GM19193 (cell line): ENCODE data around the gene N4BP2.

Experiments used
- POLR2A ChIP-seq: IDR thresholded peaks from 4 replicates; pipeline ENCODE4 v1.6.1; 2011; ENCODE audit not compliant: insufficient read depth, insufficient read length; ENCODE audit errors: extremely low read depth

N4BP2 gene

DNA sequence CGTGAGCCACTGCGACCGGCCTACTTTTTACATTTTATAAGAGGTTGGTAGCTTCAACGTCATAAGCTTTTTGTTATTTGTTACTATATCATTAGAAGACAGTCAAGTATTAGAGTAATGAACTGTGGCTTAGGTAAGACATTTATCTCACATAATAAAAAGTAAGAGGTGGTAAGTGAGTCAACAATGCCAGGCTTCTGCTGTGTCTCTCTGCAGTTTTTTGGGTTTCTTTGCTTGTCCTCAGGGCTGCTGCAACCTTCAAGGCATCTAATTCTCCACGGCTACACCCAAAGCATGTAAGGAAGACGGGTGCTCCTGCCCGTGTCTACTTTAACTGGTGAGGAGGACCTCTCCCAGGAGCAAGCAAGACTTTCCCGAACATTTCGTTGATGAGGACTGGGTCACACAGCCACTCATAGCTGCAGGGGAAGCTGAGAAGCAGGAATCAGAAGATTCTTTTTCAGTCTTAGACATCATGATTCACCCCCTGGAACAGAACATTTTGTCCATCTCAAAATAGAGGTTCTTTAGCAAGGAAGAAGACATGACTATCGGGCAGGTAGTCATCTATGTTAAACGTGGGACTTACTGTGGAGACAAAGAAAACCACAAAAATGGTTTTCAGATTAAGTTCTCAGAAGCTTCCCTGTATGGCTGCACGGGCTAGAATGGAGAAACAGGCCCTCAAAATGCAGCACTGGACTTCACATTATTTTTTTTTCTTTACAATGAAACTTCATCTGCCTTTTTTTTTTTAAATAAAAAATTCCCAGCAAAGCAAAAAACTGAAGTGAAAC lies 127.2 kb downstream of the N4BP2 start:
- TF ChIP-seq POLR2A, result no peak

DNA sequence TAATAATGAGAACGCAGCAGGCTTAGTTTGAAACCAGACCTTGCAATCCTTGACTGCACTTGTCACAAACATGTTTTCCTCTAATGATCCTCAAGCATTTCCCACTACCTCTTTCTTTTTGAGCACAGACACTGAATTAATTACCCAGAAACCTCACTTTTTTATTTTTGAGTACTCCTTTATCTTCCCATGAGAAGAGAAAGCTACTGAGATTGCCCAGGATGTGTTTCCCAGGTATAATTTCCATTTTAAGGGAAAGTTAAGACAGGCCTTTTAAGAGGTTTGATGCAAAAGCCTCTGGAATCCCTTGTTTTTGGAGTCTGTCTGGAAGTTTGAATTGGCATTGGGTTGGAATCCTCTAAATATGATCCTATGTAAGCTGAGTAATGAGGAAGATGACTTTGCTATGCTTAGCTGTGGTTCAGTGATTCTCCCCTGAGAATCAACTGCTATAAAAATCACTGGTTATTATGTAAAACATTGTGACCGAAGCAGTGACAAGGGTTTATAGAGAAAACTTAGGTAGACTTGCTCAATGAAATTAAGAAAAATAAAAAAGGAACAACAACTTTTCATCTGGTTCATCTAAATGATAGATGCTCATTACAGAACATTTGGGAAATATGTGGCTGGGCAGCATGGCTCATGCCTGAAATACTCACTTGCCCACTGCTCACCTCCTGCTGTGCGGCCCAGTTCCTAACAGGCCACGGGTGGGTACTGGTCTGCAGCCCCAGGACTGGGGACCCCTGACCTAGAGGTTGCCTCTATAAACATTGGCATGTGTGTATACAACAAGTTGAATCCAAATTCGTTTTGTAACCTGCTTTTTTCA lies 129.4 kb downstream of the N4BP2 start:
- TF ChIP-seq POLR2A, result no peak

DNA sequence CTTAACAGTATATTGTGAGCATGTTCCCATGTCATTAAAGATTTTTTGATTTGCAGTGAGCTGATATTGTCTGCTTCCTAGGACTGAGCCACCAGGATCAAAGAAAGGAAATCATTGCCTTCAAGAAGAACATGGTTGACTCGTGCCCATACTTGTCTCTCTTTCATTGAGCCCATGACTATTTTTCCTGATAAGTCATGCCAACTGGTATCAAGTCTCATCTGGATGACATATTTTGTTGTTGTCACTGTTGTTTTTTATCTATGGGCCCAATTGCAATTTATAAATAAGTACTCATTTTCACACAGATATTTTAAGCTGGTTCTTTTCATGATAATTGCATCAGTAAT lies 130.0 kb downstream of the N4BP2 start:
- no peak for TF ChIP-seq POLR2A

DNA sequence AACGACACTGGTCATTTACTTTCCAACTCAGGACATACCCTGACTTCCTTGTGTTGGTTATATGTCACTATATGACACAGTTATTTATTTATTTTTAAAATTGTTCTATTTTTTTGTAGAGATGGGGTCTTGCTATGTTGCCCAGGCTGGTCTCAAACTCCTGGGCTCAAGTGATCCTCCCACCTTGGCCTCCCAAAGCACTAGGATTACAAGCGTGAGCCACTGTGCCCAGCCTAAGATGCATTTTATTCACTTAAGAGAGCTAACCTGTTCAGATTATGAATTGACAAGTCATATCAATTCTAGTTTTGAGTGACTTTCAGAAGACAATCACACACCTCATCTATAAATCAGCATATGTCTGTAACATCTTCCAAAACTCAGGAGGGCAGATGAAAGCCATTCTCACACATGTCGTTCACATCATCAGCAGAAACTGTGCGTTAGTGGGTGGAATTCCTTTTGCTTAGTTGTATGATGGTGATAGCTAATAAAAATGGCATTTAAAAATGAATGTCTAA lies 130.8 kb downstream of the N4BP2 start:
- no peak for TF ChIP-seq POLR2A

DNA sequence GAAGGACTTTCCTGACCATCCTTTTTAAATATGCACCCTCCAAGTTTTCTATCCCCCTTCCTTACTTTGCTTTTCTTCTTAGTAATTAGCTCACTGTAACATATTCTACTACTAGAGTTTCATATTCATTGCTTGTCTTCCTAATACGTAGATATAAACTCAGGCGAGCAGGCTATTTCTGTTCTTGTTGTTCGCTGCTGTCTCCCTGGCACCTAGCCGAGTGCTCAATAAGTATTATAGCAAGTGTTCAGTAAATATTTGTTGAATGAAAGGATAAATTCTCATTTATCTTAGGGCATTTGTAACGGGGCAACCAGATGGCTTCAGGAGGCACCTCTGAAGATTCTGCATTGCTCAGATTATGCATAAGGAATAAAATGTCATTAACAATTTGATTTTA lies 133.4 kb downstream of the N4BP2 start:
- no peak for TF ChIP-seq POLR2A

DNA sequence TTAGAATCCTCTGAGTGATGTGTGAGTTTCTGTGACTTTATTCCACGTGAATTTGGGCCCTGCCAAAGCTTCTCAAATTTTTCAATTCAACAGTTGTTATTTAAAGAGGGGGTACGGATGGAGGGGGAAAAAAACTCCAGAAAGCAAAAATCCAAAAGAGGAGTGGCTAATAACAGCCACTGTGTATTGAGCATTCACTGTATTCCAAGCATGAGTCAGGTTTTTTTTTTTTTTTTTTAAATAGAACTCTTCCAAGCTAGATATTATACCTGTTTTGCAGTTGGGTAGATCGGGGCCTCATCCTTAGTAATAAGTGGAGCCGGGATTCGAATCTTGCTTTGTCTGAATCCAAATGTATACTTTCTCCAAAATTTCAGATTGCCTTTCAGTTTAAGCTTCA lies 133.8 kb downstream of the N4BP2 start:
- no peak for TF ChIP-seq POLR2A

DNA sequence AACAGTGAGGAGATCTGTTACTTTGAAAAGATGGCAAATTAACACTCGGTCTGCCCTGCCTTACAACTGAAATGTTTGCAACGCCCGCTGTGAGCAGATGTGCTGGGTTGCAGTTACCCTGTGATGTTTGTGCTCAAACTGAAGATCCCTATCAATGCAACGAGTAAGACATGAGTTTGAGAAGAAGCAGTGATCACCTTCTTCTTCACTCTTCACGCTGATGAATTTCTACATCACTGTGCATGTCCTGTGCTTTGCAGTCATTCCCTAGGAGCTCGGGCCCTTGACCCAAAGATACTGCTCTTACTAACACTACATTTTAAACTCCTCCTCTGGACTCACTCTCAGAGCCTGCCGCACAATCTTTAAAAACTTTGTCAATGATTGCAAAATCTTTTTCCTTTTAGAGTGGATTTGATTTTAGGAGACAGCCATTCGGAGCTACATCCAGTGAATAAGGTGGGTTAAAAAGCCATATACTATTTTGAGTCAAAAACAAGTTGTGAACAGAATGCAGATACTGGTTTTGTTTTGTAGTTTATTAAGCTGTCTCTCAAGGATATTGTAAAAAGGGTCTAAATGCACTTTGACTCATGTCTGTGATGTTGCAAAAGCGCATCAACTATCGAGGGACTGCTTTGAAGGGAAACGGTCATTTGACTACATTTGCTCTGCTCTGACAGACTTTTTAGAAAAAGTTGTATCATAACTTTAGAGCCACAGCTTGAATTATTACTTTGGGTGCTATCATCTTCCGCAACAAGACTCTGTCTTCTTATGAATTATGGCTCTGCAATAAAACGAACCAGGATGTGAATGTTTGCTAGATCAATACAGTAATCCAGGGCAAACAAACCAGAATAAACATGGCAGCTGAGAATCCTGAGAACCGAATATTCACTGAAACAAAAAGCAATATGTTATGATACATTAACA lies 134.5 kb downstream of the N4BP2 start:
- no peak for TF ChIP-seq POLR2A

DNA sequence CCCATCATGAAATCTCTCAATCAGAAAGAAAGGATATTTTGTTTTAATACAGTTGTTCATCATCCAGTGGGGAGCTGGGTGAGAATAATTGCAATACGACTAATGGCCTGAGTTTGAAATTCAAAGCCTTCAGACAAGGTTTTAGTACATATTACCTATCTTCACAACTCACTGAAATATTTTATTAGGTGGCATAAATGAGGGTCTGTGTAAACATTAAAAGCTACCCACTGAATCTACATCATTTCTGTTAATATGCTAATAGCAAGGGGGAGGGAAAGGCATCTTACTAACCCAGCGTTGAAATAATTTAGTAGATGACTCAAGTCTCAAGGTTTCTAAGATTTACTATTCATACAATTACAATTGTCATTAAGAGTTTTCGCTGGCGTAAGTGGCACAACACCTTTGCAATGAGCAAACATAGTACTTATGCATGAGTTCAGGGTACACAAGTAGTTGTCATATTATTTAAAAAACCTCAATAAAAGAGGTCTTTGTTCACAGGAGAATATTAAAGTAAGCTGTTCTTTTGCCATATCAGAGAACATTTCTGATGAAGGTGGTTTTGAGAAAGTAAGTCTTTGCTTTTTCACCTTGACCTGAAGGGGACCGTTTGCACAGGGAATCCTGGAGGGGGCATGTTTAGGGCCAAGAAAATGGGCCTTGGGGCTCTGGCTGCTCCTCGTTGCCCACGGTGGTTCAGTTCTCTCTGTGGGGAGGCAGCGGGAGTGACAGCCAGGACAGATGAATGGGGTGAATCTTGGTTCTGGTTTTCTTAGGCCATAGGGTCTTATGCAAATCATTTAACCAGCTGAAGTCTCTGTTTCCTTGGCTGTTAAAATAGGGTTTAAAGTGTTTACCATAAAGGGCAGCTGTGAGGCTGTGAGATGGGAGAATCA lies 135.7 kb downstream of the N4BP2 start:
- peak; percentile 58 for TF ChIP-seq POLR2A

DNA sequence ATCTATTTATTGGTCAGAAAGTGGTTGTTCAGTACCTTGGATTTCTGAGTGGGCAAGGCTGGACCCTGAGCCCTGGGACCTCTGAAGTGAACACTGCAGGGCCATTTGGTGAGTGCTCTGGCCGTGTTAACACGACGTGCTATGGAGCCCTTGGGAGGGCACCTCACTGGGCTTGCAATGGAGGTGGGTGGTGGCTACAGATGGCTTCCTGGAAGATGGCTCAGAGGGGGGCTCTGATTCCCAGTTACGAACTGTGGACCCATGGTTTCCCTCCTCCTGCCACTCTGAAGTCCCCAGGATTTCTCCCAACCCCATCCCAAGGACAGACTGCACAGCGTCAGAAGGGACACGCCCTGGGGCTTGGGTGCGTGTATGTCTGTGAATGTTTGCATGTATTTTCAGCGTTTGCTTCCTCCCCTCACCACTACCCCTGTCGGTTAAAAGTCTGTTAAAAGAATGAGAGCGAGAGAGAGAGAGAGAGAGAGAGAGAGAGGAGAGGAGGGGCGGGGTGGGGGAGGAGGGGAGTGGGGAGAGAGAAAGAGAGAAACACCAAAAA lies 136.4 kb downstream of the N4BP2 start:
- TF ChIP-seq POLR2A, result peak; percentile 40

DNA sequence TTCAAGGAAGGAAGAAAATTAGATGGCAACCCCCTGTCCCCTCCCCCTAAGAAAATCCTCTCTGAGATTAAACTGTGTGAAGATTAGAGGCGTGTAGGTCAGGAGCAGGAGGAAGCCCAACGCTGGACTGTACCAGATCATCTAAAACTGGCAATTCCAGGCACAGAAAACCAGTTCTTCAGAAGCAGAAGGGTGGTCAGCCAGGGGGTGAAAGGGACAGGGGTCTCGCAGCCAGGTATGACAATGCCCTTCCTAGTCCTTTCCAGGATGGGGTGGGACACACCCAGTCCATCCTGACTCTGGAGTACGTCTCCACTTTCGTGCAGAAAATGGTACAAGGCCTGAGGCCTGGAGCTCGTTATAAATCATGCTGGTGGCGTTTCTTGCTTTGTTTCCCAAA lies 136.9 kb downstream of the N4BP2 start:
- no peak for TF ChIP-seq POLR2A

DNA sequence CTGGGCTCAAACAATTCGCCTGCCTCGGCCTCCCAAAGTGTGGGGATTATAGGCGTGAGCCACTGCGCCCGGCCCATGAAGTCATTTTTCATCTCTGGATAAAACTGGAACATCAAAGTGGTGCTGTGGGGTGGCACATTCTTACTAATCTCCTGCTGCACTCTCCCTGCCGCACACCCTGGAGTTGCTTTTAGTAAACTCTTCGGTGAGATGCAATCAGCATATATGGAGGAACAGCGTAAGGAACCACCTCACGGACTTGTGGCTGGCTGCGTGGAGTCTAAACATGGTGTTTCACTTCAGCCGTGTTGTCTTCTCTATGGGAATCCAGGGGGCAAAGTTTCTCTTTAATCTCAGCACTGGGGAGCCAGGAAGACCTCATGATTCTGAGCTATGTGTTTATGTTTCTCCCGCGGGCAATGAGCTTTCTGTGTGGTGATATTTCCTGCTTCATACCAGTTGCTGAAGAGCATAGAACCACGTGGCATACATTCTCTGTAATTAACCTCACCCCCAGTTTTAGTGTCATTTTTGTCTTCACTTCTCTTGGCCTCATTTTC lies 138.0 kb downstream of the N4BP2 start:
- peak; percentile 60 for TF ChIP-seq POLR2A

DNA sequence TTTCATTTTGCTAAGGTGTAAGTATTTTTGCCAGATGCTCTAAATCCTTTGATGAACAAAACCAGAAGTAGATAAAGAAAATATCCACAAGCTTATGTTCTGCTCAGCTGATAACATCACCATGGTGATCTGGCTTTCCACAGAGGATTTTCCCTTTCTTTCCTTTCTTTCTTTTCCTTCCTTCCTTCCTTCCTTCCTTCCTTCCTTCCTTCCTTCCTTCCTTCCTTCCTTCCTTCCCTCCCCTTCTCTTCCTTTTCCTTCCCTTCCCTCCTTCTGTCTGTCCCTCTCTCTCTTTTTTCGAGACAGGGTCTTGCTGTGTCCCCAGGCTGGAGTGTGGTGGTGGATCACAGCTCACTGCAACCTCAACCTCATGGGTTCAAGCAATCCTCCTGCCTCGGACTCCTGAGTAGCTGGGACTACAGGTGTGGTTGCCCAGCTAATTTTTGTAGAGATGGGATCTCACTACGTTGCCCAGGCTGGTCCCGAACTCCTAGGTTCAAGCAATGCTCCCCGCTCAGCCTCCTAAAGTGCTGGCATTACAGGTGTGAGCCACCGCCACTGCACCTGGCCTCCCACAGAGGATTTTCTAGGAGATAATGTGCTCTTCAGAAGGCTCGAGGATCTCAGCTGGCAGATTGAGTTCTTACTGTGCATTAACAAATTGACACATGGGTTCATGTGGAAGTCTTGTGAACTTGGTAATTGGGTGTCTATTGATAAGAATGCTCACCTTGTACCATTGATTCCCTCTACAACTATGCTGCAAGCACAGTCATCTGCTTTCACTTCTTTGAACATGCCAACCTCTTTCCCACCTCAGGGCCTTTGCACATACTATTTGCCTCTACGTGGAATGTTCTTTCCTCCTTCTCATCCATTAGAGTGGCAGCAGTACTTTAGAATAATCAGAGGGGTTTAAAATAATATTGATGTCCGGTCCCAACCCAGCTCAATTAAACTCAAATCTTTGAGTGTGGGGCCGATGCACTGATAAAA lies 138.8 kb downstream of the N4BP2 start:
- no peak for TF ChIP-seq POLR2A
